ENCODE measurements around the gene SWSAP1.

The SWSAP1 gene

GRCh38 chr19:11422163-11423065, 47.9 kb downstream of the SWSAP1 start:
- peak; percentile 93 for DNase-seq (ENCODE audit: low spot score)
- TF ChIP-seq CTCF (IDR thresholded peaks at IDR 0.05; ENCODE audit: extremely low read depth, missing control alignments), result no peak

- DNase-seq (ENCODE audit: low spot score), result no peak
- TF ChIP-seq CTCF (IDR thresholded peaks at IDR 0.05; ENCODE audit: extremely low read depth, missing control alignments), result no peak
These were observed 48.8 kb downstream of the SWSAP1 start for GRCh38 chr19:11423164-11423790.

- no peak for DNase-seq (ENCODE audit: low spot score)
These were observed 49.3 kb downstream of the SWSAP1 start for GRCh38 chr19:11423791-11424181.

More at GRCh38 chr19:11423791-11424181, 49.3 kb downstream of the SWSAP1 start:
- no peak for TF ChIP-seq CTCF (IDR thresholded peaks at IDR 0.05; ENCODE audit: extremely low read depth, missing control alignments)

Data from GM20000 (cell line).